ENCODE measurements around the gene DDAH1.
"Not testable (repeated sequence)": the region's sequence is repeated elsewhere in the genome, so short reads cannot be mapped to it uniquely, and the experiment has no call there.

DDAH1 gene

GRCh38 chr1:85465099-85465785 is at the start of gene DDAH1:
Gene DDAH1, minus strand, starts transcription at chr1:85465159. Its CDS starts 114 bp downstream, at chr1:85465045.
- Histone ChIP-seq H3K27ac (no peak within 1 kb of the TSS), H3K27me3 (peaks cover 38% of the 10 kb centered on the region), H3K9me3 (no peaks in the 10 kb centered on the region), H3K36me3 (no peaks in the 10 kb centered on the region), H3K4me3 (ENCODE audit: low read depth in 1 of 2, low read length in 1 of 2) (peak within 1 kb of the TSS; percentile 51 to 63), H3K4me1 (ENCODE audit: control insufficient read depth in 1 of 2, insufficient read depth in 1 of 2, low read depth in 1 of 2, low read length in 1 of 2) (peaks cover 7 to 14% of the 10 kb centered on the region in 2 experiments)
- TF ChIP-seq CTCF (IDR thresholded peaks at IDR 0.05), result no peak

- not testable (repeated sequence) for H3K4me3 ChIP-seq (ENCODE audit: low read depth in 1 of 2, low read length in 1 of 2); H3K9me3 ChIP-seq; H3K36me3 ChIP-seq; H3K27me3 ChIP-seq; H3K27ac ChIP-seq; H3K4me1 ChIP-seq (ENCODE audit: control insufficient read depth in 1 of 2, insufficient read depth in 1 of 2, low read depth in 1 of 2, low read length in 1 of 2)
Observed at GRCh38 chr1:85513998-85514397, 49.0 kb upstream of the DDAH1 start.

- TF ChIP-seq CTCF (IDR thresholded peaks at IDR 0.05), result no peak
- Histone ChIP-seq H3K4me3 (ENCODE audit: low read depth in 1 of 2, low read length in 1 of 2) (no peak overlapping the region), H3K9me3 (no peaks in the 10 kb centered on the region), H3K36me3 (no peaks in the 10 kb centered on the region), H3K4me1 (ENCODE audit: control insufficient read depth in 1 of 2, insufficient read depth in 1 of 2, low read depth in 1 of 2, low read length in 1 of 2) (no peaks in the 10 kb centered on the region), H3K27me3 (no peaks in the 10 kb centered on the region), H3K27ac (no peak overlapping the region)
Observed at GRCh38 chr1:85504417-85504816, 39.5 kb upstream of the DDAH1 start.

GRCh38 chr1:85502625-85503083 is 37.7 kb upstream of the DDAH1 start:
- H3K4me3 ChIP-seq (ENCODE audit: low read depth in 1 of 2, low read length in 1 of 2), result no peak overlapping the region
- no peaks in the 10 kb centered on the region for H3K9me3 ChIP-seq
- no peaks in the 10 kb centered on the region for H3K36me3 ChIP-seq
- H3K27me3 ChIP-seq, result no peaks in the 10 kb centered on the region
- H3K27ac ChIP-seq, result no peak overlapping the region
- no peak for TF ChIP-seq CTCF (IDR thresholded peaks at IDR 0.05)
- H3K4me1 ChIP-seq (ENCODE audit: control insufficient read depth in 1 of 2, insufficient read depth in 1 of 2, low read depth in 1 of 2, low read length in 1 of 2), result no peaks in the 10 kb centered on the region

GRCh38 chr1:85502171-85502570 is 37.2 kb upstream of the DDAH1 start:
- H3K4me3 ChIP-seq (ENCODE audit: low read depth in 1 of 2, low read length in 1 of 2), result no peak overlapping the region

More at GRCh38 chr1:85502171-85502570, 37.2 kb upstream of the DDAH1 start:
- no peak for TF ChIP-seq CTCF (IDR thresholded peaks at IDR 0.05)
- H3K9me3 ChIP-seq, result no peaks in the 10 kb centered on the region
- H3K4me1 ChIP-seq (ENCODE audit: control insufficient read depth in 1 of 2, insufficient read depth in 1 of 2, low read depth in 1 of 2, low read length in 1 of 2), result no peaks in the 10 kb centered on the region
- no peaks in the 10 kb centered on the region for H3K27me3 ChIP-seq
- no peak overlapping the region for H3K27ac ChIP-seq
- no peaks in the 10 kb centered on the region for H3K36me3 ChIP-seq
